Measurements from ENCODE around the gene XYLT1.
A peak's percentile ranks its signal among the peaks of the same experiment; 100 is the strongest.
"Not testable (repeated sequence)": the region's sequence is repeated elsewhere in the genome, so short reads cannot be mapped to it uniquely, and the experiment has no call there.

The XYLT1 gene

GRCh38 chr16:17488506-17488905 is 17.7 kb upstream of the XYLT1 start:
- no peak for DNase-seq

- no peak for DNase-seq
Observed at GRCh38 chr16:17483351-17483750, 12.6 kb upstream of the XYLT1 start.

GRCh38 chr16:17482341-17482740 is 11.6 kb upstream of the XYLT1 start:
- DNase-seq, result not testable (repeated sequence)

- DNase-seq, result no peak
Observed at GRCh38 chr16:17481736-17482135, 11.0 kb upstream of the XYLT1 start.

GRCh38 chr16:17477260-17477545 is 6.4 kb upstream of the XYLT1 start:
- DNase-seq, result not testable (repeated sequence)

GRCh38 chr16:17476414-17477259 is 5.9 kb upstream of the XYLT1 start:
- no peak for DNase-seq

GRCh38 chr16:17475104-17475503 is 4.3 kb upstream of the XYLT1 start:
- no peak for DNase-seq

- no peak for DNase-seq
Observed at GRCh38 chr16:17474572-17474971, 3.8 kb upstream of the XYLT1 start.

- no peak for DNase-seq
Observed at GRCh38 chr16:17474037-17474436, 3.3 kb upstream of the XYLT1 start.

- no peak for DNase-seq
Observed at GRCh38 chr16:17471719-17472461, 1.1 kb upstream of the XYLT1 start.

GRCh38 chr16:17470182-17470907 is 415 bp downstream of the XYLT1 start:
- peak; percentile 33 for DNase-seq

GRCh38 chr16:17469741-17470181 is 999 bp downstream of the XYLT1 start:
- DNase-seq, result peak; percentile 28

GRCh38 chr16:17469011-17469740 is 1.6 kb downstream of the XYLT1 start:
- no peak for DNase-seq

- no peak for DNase-seq
Observed at GRCh38 chr16:17468611-17469010, 2.1 kb downstream of the XYLT1 start.

- DNase-seq, result no peak
Observed at GRCh38 chr16:17467923-17468540, 2.7 kb downstream of the XYLT1 start.

- DNase-seq, result no peak
Observed at GRCh38 chr16:17466876-17467275, 3.9 kb downstream of the XYLT1 start.

- no peak for DNase-seq
Observed at GRCh38 chr16:17465460-17465859, 5.3 kb downstream of the XYLT1 start.

GRCh38 chr16:17463335-17463734 is 7.4 kb downstream of the XYLT1 start:
- no peak for DNase-seq

- no peak for DNase-seq
Observed at GRCh38 chr16:17461951-17462729, 8.6 kb downstream of the XYLT1 start.

GRCh38 chr16:17460890-17461289 is 9.9 kb downstream of the XYLT1 start:
- DNase-seq, result no peak

GRCh38 chr16:17459903-17460521 is 10.7 kb downstream of the XYLT1 start:
- DNase-seq, result no peak

All from stimulated activated CD4-positive, alpha-beta T cell treated with anti-CD3 and anti-CD28 coated beads, Interleukin-12 subunit alpha, Interleukin-12 subunit beta, amount 100 ng/mL, for 4 hours (primary cell).